K562 treated with DMSO at 1 percent for 24 hours (cell line): Measurements from ENCODE around the gene TMEM238. TPM values are rescaled to one million over a fixed set of nuclear protein-coding genes. Genes with fewer than 3 reads are reported as not detected.

Experiments used
- total RNA-seq: library from RNA; unstranded; fragments of 300-600 nt; gene quantifications from 2 replicates; pipeline ENCODE4 v1.2.3, GENCODE V29; 2022; ENCODE audit warnings: low read depth; ENCODE audit not compliant: insufficient read depth

Gene TMEM238, protein sequence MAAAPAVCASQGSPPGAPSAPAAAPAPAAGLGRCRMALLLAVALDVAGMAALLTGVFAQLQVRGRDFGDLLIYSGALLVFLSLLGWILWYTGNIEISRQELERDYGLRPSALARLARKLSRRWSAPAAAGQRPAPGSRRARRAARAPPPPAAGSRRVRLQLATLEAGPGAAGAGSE
- 6.7 and 9.3 TPM in 2 replicates for total RNA-seq

DNA sequence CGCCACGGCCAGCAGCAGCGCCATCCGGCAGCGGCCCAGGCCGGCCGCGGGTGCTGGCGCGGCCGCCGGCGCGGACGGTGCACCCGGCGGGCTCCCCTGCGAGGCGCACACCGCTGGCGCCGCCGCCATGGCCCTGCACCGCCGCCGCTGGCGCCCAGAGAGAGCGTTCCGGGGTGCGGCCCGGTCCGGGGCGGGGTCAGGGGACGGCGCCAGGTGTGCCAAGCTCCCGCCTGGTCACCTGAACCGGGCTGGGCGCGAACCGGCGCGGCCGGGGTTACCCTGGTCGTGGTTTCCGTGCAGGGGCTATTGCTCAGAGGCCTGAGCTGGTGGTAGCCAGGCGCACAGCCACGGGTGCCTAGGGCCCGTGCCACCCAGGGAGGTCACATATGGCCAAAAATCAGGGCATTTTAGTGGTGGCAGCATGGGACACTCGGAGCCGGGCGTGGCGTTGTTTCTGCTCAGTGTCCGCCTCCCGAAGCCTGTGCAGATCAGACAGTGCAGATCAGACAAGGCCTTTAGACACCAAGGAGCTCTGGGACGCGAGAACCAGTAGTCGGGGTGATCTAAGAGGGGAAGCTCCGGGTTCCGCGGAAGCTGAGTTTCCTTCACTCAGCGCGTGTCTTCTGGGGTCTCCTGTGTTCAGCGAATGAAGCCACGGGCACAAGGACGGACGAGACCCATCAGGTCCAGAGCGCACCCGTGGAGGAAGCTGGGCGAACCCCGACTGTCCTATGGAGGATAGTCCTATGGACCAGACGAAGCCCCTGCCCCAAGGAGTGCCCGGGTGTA lies at the start of gene TMEM238:
TMEM238 (minus strand) TSS at position 162 of the 789 bp plus-strand sequence; CDS start at position 129, 33 bp downstream.

DNA sequence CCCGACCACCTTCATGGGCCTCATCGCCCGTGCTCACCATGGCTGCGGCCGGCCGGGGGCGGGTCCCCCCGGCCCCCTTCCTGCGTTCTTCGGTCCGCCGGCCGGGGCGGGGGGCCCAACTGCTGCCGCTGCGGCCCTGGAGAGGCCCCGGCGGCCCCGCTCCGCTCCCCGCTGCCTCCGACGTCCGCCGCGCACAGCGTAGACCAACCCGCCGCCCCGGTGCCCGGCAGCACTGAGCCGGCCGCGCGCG lies 23.4 kb upstream of the TMEM238 start, which contains the start of gene UBE2S:
UBE2S (minus strand) TSS at position 239 of the 250 bp plus-strand sequence; CDS start at position 40, 199 bp downstream.

DNA sequence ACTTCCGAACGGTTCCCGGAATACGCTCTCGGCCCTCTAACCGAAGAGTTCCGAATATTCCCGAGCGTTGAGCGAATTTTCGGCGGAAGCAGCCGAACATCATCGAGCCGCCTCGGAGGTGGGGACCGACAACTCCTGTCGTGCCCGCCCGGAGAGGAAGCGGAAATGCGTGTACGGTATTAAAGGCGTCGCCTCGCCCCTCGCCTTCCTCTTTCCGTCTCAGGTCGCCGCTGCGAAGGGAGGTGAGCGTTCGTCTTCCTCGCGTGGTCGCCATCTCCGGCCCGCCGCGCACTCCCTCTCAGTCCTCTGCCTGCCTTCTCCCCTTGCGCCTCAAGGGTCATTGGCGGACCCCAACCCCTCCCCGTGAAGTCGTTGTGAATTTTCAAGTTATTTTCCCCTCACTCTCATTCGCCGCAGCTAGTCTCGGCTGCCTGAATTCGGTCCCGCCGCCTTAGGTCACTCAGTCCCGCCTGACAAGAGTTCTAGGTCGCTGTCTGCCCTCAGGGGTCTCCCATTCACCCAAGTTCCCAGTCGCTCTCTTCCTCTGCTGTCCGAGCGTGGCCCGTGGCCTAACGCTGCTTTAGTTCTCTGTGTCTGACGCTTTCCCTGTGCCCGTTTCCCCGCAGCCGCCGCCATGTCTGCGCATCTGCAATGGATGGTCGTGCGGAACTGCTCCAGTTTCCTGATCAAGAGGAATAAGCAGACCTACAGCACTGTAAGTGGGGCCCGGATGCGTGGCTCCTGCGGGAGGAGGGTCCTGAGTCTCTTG lies 1.8 kb upstream of the TMEM238 start, which contains the start of gene RPL28:
RPL28 (plus strand) TSS at position 209 of the 769 bp plus-strand sequence; CDS start at position 635, 426 bp downstream.

DNA sequence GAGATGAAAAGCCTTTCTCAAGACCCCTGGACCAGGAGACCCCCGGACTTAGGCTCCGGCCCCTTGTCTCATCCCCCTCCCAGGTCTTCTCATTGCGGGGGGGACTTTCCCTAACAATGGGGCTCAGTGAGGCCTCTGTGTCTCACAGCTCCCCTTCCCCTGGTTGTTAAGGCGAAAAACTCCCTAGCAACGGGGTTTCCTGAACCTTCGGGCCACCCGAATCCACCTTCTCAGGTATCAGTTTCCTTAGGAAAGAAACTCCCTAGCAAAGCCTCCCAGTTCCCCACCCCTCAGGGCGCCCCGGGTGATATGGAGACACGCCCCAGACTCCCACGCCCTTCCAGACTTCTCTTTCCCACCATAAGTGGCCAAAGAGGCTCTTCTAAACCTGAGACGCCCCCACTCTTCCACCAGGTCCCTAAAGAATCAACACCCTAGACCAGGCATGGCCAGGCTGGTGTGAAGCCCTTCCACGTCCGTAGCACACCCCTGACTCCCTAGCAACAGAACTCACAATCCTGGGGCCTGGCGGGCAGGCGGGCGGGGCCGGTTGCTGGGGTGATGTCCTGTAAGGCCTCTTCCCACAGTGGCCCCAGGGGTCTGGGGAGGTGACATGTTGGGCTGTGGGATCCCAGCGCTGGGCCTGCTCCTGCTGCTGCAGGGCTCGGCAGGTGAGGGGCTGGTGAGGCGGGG lies 7.7 kb downstream of the TMEM238 start, which contains the start of gene TMEM190:
TMEM190 (plus strand) TSS at position 586 of the 693 bp plus-strand sequence; CDS start at position 614, 28 bp downstream.

DNA sequence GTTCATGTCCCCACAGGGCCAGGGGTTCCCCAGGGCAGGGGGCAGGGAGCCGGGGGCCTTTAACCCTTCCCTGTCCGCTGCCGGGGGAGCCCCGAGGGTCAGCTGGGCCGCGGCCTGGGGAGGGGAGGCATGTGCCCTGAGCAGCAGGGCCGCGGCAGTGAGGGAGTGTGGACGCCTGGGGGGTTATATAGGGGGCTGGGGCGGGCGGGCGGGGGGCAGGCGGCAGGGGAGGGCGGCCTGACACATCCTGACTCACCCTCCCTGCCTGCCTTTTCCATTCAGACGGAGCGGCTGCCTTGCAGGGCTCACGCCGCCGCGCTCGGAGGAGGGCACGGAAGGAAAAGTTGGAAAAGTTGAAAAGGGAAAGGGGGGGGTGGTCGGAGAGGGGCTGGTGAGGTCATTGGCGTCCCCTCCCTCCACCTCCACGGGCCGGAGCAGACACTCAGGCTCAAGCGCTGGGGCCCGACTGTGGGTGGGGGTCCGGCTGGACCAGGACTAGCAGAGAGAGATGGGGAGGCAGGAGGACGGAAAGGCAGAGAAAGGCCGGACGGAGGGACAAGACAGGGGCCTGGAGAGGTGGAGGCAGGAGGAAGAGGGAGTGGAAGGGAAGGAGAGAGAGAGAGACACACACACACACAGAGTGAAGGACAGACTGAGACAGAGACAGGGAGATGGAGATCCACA lies 13.6 kb downstream of the TMEM238 start, which contains the start of gene IL11:
IL11 (minus strand) TSS at position 159 of the 684 bp plus-strand sequence; CDS start at position 6, 153 bp downstream.

DNA sequence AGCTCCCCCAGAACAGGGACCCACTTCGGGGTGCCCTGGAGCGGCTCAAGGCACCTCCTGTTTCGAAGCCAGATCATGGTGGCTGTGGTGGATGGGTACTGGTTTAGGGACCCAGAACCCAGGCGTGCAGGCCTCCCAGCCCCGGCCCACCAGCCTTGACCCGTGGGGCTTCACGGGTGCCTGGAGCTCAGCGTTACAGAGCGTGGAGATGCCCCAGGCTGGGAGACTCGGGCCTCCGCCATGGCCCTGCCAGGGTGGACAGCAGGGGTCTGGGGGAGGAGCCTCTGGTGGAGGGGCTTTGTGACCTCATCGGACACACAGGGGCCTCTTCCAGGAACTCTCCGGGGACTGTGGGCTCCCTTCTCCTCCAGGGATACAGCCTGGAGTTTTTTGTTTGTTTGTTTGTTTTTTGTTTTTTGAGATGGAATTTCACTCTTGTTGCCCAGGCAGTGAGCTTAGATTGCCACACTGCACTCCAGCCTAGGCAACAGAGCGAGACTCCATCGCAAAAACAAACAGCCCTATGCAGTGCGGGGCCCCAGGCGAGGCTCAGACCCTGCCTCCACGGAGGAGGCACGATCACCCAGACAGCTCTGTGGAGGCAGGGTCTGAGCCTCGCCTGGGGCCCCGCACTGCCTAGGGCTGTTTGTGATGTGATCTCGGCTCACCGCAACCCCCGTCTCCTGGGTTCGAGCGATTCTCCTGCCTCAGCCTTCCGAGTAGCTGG lies 20.9 kb downstream of the TMEM238 start, which contains the start of gene GARIN5B:
GARIN5B (minus strand) TSS at position 271 of the 727 bp plus-strand sequence; CDS start at position 77, 194 bp downstream.

DNA sequence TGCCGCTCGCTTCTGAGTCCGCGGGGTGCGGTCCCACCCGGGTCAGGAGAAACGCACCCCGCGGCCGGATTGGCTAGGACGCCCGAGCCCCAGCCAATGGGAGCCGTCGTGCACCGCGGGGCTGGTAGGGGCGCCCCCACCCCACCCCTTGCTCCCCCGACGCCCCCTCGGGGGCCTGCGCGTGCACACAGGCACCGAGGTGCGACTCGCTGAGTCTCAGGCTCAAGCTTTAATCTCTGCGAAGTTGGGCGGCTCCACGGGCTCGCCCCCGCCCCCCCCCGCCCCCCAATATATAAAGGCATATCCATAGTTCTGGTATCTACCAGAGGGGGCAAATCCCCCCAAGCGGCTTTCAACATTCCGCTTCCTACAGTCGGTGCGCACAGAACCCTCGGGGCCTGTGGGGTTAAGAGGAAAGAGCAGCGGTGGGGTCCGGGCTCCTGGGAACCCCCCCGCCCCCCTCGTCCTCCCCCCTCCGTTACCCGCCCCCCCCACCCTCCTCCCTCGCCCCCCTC lies 29.3 kb downstream of the TMEM238 start, which contains the start of gene COX6B2:
COX6B2 (minus strand) TSS at position 22 of the 515 bp plus-strand sequence. CDS start 198 bp downstream, outside the sequence.

DNA sequence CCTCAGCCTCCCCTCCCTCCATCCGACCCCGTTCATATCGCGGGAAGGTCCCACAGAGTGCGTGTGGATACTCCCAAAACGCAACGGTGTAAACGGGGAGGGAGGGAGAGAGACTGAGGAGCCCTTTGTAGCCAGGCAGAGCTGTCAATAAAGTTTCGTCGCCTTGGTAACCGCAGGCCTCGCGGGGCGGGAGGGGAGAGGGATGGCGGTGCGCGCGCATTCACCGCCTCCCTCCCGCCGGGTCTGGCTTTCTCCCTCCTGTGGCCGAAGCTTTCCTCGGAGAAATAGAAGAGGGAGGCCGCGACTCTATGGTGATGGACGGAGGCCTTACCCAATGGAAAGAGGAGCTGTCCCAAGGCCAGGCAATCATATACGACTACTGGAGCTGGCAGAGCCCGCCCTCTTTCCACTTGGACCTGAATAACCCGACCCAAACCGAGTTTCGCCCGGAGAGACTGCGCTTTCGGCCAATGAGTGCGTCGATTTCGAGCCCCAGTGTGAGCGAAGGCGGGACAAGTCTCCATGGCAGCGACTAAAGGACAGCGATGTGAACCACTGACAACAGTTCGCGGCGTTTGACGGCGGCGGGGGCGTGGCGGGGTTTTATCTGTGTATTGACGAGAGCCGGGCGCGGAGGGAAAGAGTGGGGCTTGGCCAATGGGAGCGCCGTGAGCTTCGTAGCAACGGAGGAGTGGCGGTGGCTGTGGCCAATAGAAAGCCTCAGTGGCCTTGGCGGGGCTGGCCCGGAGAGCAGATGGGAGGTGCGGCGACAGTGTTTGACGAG lies 44.8 kb downstream of the TMEM238 start, which contains the start of gene KMT5C:
KMT5C (plus strand) TSS at position 772 of the 784 bp plus-strand sequence. CDS start 2,061 bp downstream, outside the sequence.

Other genes with a start within 250 kb of the TMEM238 start
- gene TNNT1, start 235.1 kb downstream of the TMEM238 start, total RNA-seq, result 320 and 369 TPM in 2 replicates
- 62.6 and 70.5 TPM in 2 replicates for gene TNNI3, start 226.6 kb downstream of the TMEM238 start, total RNA-seq
- 19.6 and 22.9 TPM in 2 replicates for gene DNAAF3, start 217.7 kb downstream of the TMEM238 start, total RNA-seq
- gene SYT5, start 204.0 kb downstream of the TMEM238 start, total RNA-seq, result 7.9 and 9.6 TPM in 2 replicates
- gene PTPRH, start 174.8 kb downstream of the TMEM238 start, total RNA-seq, result 28.3 and 33.7 TPM in 2 replicates
- 14.2 and 19.4 TPM in 2 replicates for gene TMEM86B, start 155.5 kb downstream of the TMEM238 start, total RNA-seq
- gene PPP6R1, start 125.3 kb downstream of the TMEM238 start, total RNA-seq, result 109 and 112 TPM in 2 replicates
- 89.9 and 92.8 TPM in 2 replicates for gene HSPBP1, start 104.2 kb downstream of the TMEM238 start, total RNA-seq
- 7.4 and 8.4 TPM in 2 replicates for gene BRSK1, start 100.3 kb downstream of the TMEM238 start, total RNA-seq
- 3.5 and 3.8 TPM in 2 replicates for gene TMEM150B, start 59.0 kb downstream of the TMEM238 start, total RNA-seq
- gene KMT5C, start 44.4 kb downstream of the TMEM238 start, total RNA-seq, result 71.4 and 83.5 TPM in 2 replicates
- not detected in 2 replicates for gene COX6B2, start 29.6 kb downstream of the TMEM238 start, total RNA-seq
- not detected in 2 replicates for gene GARIN5B, start 21.0 kb downstream of the TMEM238 start, total RNA-seq
- gene IL11, start 13.8 kb downstream of the TMEM238 start, total RNA-seq, result not detected in 2 replicates
- gene TMEM190, start 7.5 kb downstream of the TMEM238 start, total RNA-seq, result not detected in 2 replicates
- gene RPL28, start 1.6 kb upstream of the TMEM238 start, total RNA-seq, result 3,982 and 4,146 TPM in 2 replicates
- 574 and 580 TPM in 2 replicates for gene UBE2S, start 23.5 kb upstream of the TMEM238 start, total RNA-seq
- 0.13 and 0.37 TPM in 2 replicates for gene SHISA7, start 59.0 kb upstream of the TMEM238 start, total RNA-seq
- gene ISOC2, start 77.3 kb upstream of the TMEM238 start, total RNA-seq, result 89.2 and 101 TPM in 2 replicates
- not detected in 2 replicates for gene C19orf85, start 80.5 kb upstream of the TMEM238 start, total RNA-seq
- 24.8 and 40.1 TPM in 2 replicates for gene ZNF628, start 92.3 kb upstream of the TMEM238 start, total RNA-seq
- gene NAT14, start 100.9 kb upstream of the TMEM238 start, total RNA-seq, result 42.4 and 59.4 TPM in 2 replicates
- 0.81 and 2.3 TPM in 2 replicates for gene SSC5D, start 104.1 kb upstream of the TMEM238 start, total RNA-seq
- not detected in 2 replicates for gene SBK2, start 152.8 kb upstream of the TMEM238 start, total RNA-seq
- gene SBK3, start 161.3 kb upstream of the TMEM238 start, total RNA-seq, result 0.54 and 0.58 TPM in 2 replicates
- gene ZNF579, start 196.6 kb upstream of the TMEM238 start, total RNA-seq, result 21.0 and 21.2 TPM in 2 replicates
- gene FIZ1, start 215.2 kb upstream of the TMEM238 start, total RNA-seq, result 22.4 and 24.3 TPM in 2 replicates
- gene ZNF524, start 216.0 kb upstream of the TMEM238 start, total RNA-seq, result 36.7 and 51.4 TPM in 2 replicates
- 42.3 and 49.2 TPM in 2 replicates for gene ZNF865, start 221.4 kb upstream of the TMEM238 start, total RNA-seq
- gene ZNF784, start 240.3 kb upstream of the TMEM238 start, total RNA-seq, result 8.9 and 10.8 TPM in 2 replicates